Measurements from ENCODE around the gene PPP4R2. TPM values are rescaled to one million over a fixed set of nuclear protein-coding genes. Genes with fewer than 3 reads are reported as not detected.

Gene PPP4R2
- total RNA-seq, 4 donors from 2014 or later: 72.9 to 134 (median 80.6) TPM

- no peak for DNase-seq (ENCODE audit: low spot score in 2 of 2)
- peaks cover 0 to 7% (median 0%) of the 10 kb centered on the region in 4 donors for H3K4me1 ChIP-seq
- TF ChIP-seq POLR2A (IDR thresholded peaks at IDR 0.05) (no peak), EP300 (IDR thresholded peaks at IDR 0.05) (no peak)
- TF ChIP-seq, protein P1, sequence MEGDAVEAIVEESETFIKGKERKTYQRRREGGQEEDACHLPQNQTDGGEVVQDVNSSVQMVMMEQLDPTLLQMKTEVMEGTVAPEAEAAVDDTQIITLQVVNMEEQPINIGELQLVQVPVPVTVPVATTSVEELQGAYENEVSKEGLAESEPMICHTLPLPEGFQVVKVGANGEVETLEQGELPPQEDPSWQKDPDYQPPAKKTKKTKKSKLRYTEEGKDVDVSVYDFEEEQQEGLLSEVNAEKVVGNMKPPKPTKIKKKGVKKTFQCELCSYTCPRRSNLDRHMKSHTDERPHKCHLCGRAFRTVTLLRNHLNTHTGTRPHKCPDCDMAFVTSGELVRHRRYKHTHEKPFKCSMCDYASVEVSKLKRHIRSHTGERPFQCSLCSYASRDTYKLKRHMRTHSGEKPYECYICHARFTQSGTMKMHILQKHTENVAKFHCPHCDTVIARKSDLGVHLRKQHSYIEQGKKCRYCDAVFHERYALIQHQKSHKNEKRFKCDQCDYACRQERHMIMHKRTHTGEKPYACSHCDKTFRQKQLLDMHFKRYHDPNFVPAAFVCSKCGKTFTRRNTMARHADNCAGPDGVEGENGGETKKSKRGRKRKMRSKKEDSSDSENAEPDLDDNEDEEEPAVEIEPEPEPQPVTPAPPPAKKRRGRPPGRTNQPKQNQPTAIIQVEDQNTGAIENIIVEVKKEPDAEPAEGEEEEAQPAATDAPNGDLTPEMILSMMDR (IDR thresholded peaks at IDR 0.05): no peak
- H3K4me3 ChIP-seq: no peak overlapping the region
- no peaks in the 10 kb centered on the region for H3K36me3 ChIP-seq
- 66 to 69% methylated on average over 2 of the region's 2 CpGs for WGBS, 2 donors
- H3K27ac ChIP-seq: no peak overlapping the region
- no peaks in the 10 kb centered on the region for H3K27me3 ChIP-seq
- H3K9me3 ChIP-seq: peaks cover 0 to 3% (median 0%) of the 10 kb centered on the region in 4 donors
These were observed 105.3 kb downstream of the PPP4R2 start for GRCh38 chr3:73101881-73102280.

- Histone ChIP-seq H3K4me1 (no peaks in the 10 kb centered on the region), H3K36me3 (no peaks in the 10 kb centered on the region), H3K4me3 (no peak overlapping the region), H3K27me3 (no peaks in the 10 kb centered on the region), H3K9me3 (no peaks in the 10 kb centered on the region), H3K27ac (no peak overlapping the region)
- TF ChIP-seq, protein P1 (IDR thresholded peaks at IDR 0.05): no peak
- TF ChIP-seq EP300 (IDR thresholded peaks at IDR 0.05) (no peak), POLR2A (IDR thresholded peaks at IDR 0.05) (no peak)
- WGBS, 2 donors: 87 to 90% methylated on average over 3 of the region's 3 CpGs
- no peak for DNase-seq (ENCODE audit: low spot score in 2 of 2)
These were observed 110.6 kb downstream of the PPP4R2 start for GRCh38 chr3:73107215-73107614.

GRCh38 chr3:73107676-73108187 is 111.1 kb downstream of the PPP4R2 start:
- WGBS, 2 donors: 73 to 84% methylated on average over 5 of the region's 5 CpGs
- TF ChIP-seq, protein P1 (IDR thresholded peaks at IDR 0.05): no peak
- TF ChIP-seq POLR2A (IDR thresholded peaks at IDR 0.05) (no peak), EP300 (IDR thresholded peaks at IDR 0.05) (no peak)
- no peak overlapping the region for H3K27ac ChIP-seq
- H3K36me3 ChIP-seq: no peaks in the 10 kb centered on the region
- no peak for DNase-seq (ENCODE audit: low spot score in 2 of 2)
- H3K4me1 ChIP-seq: no peaks in the 10 kb centered on the region
- no peaks in the 10 kb centered on the region for H3K27me3 ChIP-seq
- H3K9me3 ChIP-seq: no peaks in the 10 kb centered on the region
- no peak overlapping the region for H3K4me3 ChIP-seq

- 85 to 90% methylated on average over 3 of the region's 3 CpGs for WGBS, 2 donors
- no peaks in the 10 kb centered on the region for H3K9me3 ChIP-seq
- no peak for DNase-seq (ENCODE audit: low spot score in 2 of 2)
- TF ChIP-seq POLR2A (IDR thresholded peaks at IDR 0.05): no peak
- TF ChIP-seq EP300 (IDR thresholded peaks at IDR 0.05): no peak
- TF ChIP-seq, protein P1 (IDR thresholded peaks at IDR 0.05): no peak
- no peak overlapping the region for H3K4me3 ChIP-seq
- H3K27ac ChIP-seq: no peak overlapping the region
- H3K36me3 ChIP-seq: no peaks in the 10 kb centered on the region
- H3K4me1 ChIP-seq: no peaks in the 10 kb centered on the region
- H3K27me3 ChIP-seq: no peaks in the 10 kb centered on the region
These were observed 112.1 kb downstream of the PPP4R2 start for GRCh38 chr3:73108750-73109149.

DNA sequence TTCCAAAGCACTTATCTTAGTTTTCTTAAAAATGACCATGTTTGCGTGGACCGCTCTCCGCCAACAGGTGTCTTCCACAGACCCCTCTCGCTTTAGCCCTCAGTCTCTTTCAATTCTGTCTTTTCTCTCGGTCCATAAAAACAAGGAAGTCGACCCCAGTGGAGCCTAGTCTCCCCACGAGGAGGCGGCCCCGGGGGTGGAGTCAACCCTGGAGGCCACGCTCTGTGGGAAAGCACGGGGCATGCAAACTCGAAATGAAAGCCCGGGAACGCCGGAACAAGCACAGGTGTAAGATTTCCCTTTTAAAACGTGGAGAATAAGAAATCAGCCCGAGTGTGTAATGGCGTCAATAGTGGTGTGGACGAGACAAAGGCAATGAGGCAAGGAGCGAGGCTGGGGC is 113.9 kb downstream of the PPP4R2 start:
- H3K27ac ChIP-seq: no peak overlapping the region
- H3K27me3 ChIP-seq: no peaks in the 10 kb centered on the region
- H3K4me3 ChIP-seq: no peak overlapping the region
- no peaks in the 10 kb centered on the region for H3K36me3 ChIP-seq
- H3K9me3 ChIP-seq: no peaks in the 10 kb centered on the region
- DNase-seq (ENCODE audit: low spot score in 2 of 2): no peak
- H3K4me1 ChIP-seq: no peaks in the 10 kb centered on the region
- WGBS, 2 donors: 83 to 86% methylated on average over 20 of the region's 20 CpGs
- TF ChIP-seq POLR2A (IDR thresholded peaks at IDR 0.05) (no peak), EP300 (IDR thresholded peaks at IDR 0.05) (no peak)
- TF ChIP-seq, protein P1 (IDR thresholded peaks at IDR 0.05): no peak

Measured in tibial nerve (tissue), 4 donors.